ENCODE results near the gene HYI.
A peak's percentile ranks its signal among the peaks of the same experiment; 100 is the strongest.
"Not testable (repeated sequence)": the region's sequence is repeated elsewhere in the genome, so short reads cannot be mapped to it uniquely, and the experiment has no call there.

The HYI gene, protein sequence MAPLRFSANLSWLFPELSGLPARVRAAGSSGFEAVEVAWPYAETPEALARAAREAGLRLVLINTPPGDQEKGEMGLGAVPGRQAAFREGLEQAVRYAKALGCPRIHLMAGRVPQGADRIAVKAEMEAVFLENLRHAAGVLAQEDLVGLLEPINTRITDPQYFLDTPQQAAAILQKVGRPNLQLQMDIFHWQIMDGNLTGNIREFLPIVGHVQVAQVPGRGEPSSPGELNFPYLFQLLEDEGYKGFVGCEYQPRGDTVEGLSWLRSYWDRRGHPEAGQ

DNA sequence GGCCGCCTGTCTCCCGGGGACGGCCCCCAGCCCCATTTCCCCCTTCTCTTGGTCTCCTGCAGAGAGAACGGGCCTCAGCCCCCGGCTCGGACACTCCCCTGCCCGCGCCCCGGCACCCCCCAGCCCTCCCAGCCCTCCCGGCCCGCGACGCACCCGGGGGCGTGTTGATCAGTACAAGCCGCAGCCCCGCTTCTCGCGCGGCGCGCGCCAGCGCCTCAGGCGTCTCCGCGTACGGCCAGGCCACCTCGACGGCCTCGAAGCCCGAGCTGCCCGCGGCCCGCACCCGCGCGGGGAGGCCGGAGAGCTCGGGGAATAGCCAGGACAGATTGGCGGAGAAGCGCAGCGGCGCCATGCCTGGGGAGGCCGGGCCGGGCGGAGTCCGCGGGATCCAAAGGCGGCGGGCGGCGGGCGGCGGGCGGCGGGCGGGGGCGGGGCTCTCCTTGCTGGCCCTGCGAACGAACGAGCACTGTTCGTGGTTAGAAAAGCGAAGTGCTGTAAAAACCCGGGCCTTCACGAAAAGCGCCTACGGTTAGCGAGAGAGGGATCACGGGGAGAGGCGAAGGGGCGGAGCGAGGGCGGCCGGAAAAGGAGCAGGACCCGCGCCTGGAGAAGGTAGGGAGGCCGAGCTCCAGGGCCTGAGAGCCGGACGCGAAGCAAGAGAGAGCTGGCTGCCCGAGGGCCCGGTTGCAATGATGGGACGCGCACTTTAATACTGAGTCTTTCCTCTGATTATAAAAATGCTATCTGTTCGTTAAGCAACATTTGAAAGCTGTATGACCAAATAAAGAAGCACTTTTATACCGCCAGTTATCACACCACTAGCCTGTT is at the start of gene HYI:
Gene HYI, minus strand, starts transcription at position 490 of the 828 bp plus-strand sequence. Its CDS starts 138 bp downstream, at position 352.
- H3K27ac ChIP-seq: peak within 1 kb of the TSS; percentile 98
- peak; percentile 80 for DNase-seq (ENCODE audit: low spot score)
- ChIA-PET CTCF (interaction anchor here (0.6 to 0.7 kb wide), 2 partner anchors 84 to 593 kb away, joined by 3 read pairs; no protein-coding TSS in a partner anchor), POLR2A (ENCODE audit: low non-redundant PET) (interaction anchor here (0.5 to 1.6 kb wide), 2 partner anchors 73 to 85 kb away, joined by 5 to 8 read pairs; partner anchors contain the start of gene ELOVL1)
- TF ChIP-seq, protein P1, sequence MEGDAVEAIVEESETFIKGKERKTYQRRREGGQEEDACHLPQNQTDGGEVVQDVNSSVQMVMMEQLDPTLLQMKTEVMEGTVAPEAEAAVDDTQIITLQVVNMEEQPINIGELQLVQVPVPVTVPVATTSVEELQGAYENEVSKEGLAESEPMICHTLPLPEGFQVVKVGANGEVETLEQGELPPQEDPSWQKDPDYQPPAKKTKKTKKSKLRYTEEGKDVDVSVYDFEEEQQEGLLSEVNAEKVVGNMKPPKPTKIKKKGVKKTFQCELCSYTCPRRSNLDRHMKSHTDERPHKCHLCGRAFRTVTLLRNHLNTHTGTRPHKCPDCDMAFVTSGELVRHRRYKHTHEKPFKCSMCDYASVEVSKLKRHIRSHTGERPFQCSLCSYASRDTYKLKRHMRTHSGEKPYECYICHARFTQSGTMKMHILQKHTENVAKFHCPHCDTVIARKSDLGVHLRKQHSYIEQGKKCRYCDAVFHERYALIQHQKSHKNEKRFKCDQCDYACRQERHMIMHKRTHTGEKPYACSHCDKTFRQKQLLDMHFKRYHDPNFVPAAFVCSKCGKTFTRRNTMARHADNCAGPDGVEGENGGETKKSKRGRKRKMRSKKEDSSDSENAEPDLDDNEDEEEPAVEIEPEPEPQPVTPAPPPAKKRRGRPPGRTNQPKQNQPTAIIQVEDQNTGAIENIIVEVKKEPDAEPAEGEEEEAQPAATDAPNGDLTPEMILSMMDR (conservative IDR thresholded peaks at IDR 0.05; ENCODE audit: low read depth): no peak

DNA sequence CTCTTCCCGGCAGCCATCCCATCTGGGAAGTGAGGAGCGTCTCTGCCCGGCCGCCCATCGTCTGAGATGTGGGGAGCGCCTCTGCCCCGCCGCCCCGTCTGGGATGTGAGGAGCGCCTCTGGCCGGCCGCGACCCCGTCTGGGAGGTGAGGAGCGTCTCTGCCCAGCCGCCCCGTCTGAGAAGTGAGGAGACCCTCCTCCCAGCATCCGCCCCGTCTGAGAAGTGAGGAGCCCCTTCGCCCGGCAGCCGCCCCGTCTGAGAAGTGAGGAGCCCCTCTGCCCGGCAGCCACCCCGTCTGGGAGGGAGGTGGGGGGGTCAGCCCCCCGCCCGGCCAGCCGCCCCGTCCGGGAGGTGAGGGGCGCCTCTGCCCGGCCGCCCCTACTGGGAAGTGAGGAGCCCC is 48.1 kb upstream of the HYI start:
- CTCF ChIA-PET: interaction anchor here (0.6 kb wide), 1 partner anchor 961 kb away, joined by 3 read pairs; no protein-coding TSS in a partner anchor
- DNase-seq (ENCODE audit: low spot score); POLR2A ChIA-PET (ENCODE audit: low non-redundant PET): not testable (repeated sequence)

DNA sequence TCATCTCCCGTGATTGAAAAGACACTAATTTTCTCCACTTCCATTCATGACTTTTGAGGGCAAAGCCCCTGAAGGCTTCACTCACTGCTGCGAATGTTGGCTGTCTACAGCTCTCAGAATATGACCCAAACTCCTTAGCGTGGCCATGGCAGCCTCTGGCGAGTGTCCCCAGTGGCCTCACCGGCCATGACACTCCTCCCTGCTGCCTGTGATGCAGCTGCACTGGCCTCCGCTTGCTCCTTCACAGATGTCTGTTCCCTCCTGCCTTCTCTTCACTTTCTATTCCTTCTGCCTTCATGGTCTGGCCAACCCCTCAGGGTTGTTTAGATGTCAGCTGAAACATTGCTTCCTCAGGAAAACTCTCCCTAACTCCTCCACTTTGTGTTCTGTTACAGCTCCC is 46.2 kb upstream of the HYI start:
- CTCF ChIA-PET: interaction anchor here (0.7 to 0.9 kb wide), 2 partner anchors 10 to 12 kb away, joined by 3 read pairs; no protein-coding TSS in a partner anchor
- H3K27ac ChIP-seq: no peak overlapping the region
- no peak for DNase-seq (ENCODE audit: low spot score)
- POLR2A ChIA-PET (ENCODE audit: low non-redundant PET): no interaction called here
- TF ChIP-seq, protein P1 (conservative IDR thresholded peaks at IDR 0.05; ENCODE audit: low read depth): no peak

More for the DNA sequence above, 48.1 kb upstream of the HYI start:
- H3K27ac ChIP-seq: not testable (repeated sequence)

DNA sequence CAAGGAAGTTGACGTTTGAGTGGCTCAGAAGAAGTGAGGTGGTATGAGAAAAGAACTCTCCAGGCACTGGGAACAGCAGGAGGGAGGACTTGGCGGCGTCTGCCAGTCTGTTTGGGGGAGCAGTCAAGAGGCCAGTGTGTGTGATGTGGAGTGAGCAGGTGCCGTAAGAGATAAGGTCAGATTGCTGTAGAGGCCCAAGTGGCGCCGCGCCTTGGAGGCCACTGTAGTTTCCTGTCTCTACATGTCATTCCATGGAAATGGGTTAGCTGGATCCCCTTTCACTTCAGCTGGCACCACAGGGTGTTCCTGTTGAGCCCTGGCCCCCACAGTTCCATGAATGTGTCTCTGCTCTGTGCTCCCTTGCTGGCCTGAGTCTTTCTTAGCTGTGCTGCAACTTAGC is 41.5 kb upstream of the HYI start:
- POLR2A ChIA-PET (ENCODE audit: low non-redundant PET): no interaction called here
- DNase-seq (ENCODE audit: low spot score): no peak
- CTCF ChIA-PET: no interaction called here
- TF ChIP-seq, protein P1 (conservative IDR thresholded peaks at IDR 0.05; ENCODE audit: low read depth): no peak
- H3K27ac ChIP-seq: no peak overlapping the region

DNA sequence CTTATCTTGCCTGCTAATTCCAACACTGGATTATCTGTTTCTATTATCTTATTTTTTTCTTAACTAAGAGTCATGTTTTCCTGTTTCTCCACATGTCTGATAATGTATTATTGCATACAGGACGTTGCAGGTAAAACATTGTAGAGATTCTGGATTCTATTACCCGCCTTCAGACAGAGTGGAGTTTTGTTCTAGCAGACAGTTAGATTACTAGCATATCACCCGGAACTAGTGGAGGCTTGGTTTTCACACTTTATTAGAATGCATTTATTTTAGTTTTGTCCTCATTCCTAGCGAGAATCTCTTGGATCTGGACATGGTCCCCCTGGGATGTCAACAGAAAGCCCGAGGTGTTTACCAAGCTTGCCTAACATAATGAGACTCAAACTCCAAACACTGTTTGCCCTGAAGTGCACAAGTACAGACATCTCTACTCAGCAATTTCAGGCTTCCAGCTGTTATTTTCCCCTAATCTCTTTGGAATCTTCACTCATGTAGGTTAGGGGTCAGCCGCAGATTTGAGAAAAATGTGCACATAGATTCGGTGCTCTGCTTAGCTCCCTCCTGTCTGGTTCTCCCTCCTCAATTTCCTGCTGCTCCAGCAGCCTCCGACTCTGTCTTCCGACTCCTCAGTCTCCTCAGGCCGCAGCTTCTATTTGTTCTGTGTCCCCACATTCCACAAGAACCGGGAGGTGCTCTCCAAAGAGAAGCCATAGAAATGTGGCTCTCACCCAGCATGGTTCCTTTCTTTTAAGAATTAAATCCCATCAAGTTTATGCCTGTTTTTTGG is 40.1 kb upstream of the HYI start:
- ChIA-PET CTCF (interaction anchor here (0.6 kb wide), 1 partner anchor 32 kb away, joined by 3 read pairs; no protein-coding TSS in a partner anchor), POLR2A (ENCODE audit: low non-redundant PET) (no interaction called here)
- no peak for DNase-seq (ENCODE audit: low spot score)
- no peak overlapping the region for H3K27ac ChIP-seq
- TF ChIP-seq, protein P1 (conservative IDR thresholded peaks at IDR 0.05; ENCODE audit: low read depth): no peak

DNA sequence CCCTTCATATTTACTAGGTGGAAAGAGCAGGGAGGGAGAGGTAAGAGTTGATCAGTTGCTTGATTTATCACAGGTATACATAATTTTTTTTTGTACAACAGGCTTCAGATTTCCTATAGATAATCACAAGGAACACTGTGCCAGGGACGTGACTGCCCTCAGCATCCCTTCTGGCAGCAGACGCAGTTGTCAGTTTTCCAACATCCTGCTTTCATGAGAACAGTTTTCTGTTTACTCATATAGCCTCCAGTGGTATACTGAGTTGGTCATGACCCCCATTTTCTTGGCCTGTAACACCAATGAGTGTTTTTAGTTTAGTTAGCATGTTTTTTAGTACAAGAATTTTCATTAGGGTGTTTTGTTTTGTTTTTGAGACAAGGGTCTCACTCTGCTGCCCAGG is 39.1 kb upstream of the HYI start:
- no peak for DNase-seq (ENCODE audit: low spot score)
- POLR2A ChIA-PET (ENCODE audit: low non-redundant PET): no interaction called here
- CTCF ChIA-PET: interaction anchor here (0.6 kb wide), 2 partner anchors 15 to 31 kb away, joined by 3 read pairs; no protein-coding TSS in a partner anchor
- no peak overlapping the region for H3K27ac ChIP-seq
- TF ChIP-seq, protein P1 (conservative IDR thresholded peaks at IDR 0.05; ENCODE audit: low read depth): no peak

All from RWPE1 (cell line).